HG03045 (cell line): Measurements from ENCODE around the gene TMEM150A.
A peak's percentile ranks its signal among the peaks of the same experiment; 100 is the strongest.
"Not testable (repeated sequence)": the region's sequence is repeated elsewhere in the genome, so short reads cannot be mapped to it uniquely, and the experiment has no call there.

Experiments
- ATAC-seq: cut with Tn5 transposase; IDR thresholded peaks from one replicate; pipeline ENCODE4 v1.9.1; 2021; ENCODE audit warnings: mild to moderate bottlenecking, moderate library complexity; ENCODE audit not compliant: unreplicated experiment

The TMEM150A gene

DNA sequence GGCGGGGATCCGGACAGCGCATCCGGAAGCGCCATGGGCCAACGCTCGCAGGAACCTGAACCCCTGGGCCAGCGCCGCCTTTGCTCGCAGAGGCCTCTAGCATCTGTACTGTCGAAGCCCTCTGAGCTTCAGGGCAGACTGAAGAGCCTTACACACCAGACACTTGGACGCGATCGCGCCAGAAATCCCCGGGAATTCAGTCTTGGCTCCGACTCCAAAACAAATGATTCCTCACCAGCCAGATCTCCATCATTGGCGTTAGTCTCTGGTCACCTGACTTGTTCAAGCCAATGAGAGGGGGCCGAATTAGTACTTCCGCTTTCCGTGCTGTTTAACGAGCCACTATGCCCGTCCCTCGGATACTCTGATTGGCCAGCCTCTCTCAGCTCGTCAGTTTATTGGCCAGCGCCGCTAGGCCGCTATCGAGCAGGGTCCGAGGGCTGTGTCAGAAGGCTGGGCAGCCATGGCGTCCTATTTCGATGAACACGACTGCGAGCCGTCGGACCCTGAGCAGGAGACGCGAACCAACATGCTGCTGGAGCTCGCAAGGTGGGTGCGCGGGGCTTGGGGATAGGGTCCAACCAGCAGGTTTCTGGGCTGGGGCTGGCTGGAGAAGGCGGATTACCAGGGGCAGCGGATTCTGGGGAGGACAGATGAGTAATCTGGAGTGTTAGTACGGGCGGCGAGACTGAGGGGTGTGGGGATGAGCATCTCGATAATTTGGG lies 7.0 kb downstream of the TMEM150A start, which contains the start of gene RNF181:
Gene RNF181 (plus strand): TSS at position 445 of the 725 bp plus-strand sequence. CDS start 19 bp downstream, at position 464.
- ATAC-seq: peak; percentile 98

DNA sequence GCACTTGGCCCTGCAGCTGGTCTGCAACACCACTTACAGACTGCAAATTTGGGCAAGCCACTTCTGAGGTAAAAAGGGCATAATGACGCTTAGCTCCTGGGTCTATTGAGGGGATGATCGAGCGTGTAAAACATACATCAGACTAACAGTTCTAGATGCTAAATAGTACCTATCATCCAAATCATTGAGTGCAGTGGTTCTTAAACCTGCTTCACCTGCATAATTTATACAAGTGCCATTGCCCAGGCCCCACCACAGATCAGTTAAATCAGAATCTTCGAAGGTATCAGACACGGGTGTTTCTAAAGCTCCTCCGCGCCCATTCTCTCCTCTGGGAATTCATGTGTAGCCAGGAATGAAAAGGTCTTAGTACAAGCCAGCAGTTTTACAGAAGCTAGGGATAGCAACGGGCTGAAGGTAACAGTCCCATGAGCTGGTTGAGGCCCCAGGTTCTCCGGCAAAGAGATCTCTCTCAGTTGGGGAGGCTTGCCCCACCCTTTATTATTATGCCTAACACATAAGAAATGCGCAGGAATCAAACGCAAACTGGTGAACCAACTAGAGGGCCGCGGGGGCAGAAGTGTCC lies 7.7 kb downstream of the TMEM150A start:
- ATAC-seq: no peak

DNA sequence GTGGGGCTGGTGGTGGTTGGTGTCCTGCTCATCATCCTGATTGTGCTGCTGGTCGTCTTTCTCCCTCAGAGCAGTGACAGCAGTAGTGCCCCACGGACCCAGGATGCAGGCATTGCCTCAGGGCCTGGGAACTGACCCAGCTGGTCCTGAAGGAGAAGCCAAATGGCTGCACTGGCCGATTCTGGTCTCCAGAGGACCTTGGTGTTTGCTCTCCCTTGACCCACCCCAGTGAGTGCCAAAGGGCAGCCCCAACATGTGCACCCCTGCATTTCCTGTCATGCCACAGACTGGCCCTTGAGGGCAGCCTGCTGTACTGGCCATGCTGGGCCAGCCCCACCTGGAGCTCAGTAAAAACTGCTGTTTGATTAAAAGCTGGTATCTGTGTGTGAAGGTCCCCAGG lies 9.5 kb downstream of the TMEM150A start:
- ATAC-seq: no peak

DNA sequence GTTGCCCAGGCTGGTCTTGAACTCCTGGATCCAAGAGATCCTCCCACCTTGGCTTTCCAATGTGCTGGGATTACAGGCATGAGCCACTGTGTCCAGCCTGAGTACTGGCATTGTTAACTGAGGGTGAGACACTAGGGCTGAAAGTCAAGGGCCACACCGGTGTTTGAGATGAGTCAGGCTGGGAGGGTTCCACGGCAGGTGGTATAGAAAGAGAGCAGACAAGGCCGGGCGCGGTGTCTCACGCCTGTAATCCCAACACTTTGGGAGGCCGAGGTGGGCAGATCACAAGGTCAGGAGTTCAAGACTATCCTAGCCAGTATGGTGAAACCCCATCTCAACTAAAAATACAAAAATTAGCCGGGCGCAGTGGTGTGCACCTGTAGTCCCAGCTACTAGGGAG lies 10.2 kb downstream of the TMEM150A start:
- not testable (repeated sequence) for ATAC-seq

DNA sequence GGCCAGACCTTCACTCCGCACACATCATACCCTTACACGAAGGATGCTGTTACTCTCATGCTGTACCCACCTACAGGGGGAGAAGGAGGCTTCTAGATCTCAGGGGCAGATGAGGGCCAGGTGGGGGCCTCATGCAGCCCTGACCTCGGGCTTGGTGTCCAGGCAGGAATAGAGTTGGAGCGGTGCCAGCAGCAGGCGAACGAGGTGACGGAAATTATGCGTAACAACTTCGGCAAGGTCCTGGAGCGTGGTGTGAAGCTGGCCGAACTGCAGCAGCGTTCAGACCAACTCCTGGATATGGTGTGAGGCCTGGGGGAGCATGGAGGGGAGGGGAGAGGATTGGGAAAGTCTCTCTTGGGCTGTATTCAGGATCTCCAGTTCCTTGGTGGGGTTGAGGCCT lies 10.9 kb downstream of the TMEM150A start:
- ATAC-seq: no peak

DNA sequence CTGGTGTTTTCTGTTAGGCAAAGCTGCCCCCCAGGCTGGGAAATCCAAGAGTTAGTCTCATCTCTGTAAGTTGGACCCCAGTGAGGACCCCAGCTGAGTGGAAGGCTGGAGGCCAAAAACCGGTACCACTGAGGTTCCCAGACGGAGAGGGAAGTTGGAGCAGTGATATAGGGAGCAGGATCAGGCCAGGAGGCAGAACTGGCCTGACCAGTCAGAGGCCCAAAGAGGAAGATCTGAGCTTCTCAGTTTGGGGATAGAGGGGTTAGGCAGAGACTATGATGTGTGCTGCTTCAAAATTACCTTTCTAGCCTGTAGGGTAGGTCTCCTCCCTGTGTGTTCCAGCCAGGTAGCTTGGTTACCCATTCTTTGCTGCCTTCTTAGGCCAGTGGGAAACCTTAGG lies 11.5 kb downstream of the TMEM150A start:
- ATAC-seq: no peak

DNA sequence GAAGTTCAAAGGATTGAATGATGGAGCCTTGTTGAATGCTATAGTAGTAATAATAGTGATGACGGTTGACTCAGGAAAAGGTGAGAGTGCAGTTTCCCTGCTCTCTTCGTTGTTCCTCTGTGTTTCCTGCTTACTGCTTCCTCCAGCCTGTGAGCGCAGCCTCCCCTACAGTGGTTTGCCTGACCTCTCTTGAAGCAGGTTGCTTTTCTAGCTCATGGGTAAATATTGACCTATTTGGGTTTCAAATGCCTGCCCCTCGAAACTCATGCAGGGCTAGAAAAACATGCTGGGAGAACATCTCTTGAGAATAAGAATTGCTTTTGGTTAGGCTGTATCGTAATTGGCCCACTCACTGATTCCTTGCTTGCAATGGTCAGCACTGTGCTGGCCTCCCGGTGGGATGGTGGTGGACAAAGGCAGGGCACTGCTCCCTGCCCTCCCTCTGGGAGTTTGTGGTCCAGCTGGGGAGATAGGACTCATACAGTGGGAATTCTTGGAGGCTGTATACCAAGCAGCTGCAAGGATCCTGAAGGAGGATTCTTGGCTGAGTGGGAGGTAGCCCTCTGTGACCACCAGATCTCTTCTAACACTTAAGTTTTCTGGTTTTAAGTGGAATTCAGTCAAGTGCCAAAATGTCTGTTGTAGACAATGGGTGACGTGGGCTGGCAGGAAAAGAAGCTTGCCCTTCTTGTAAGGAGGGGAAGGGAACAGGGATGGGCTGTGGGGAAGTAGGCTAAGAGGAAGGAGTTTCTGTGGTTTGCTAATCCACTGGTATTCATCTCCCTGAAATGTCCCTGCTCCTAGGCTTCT lies 12.3 kb downstream of the TMEM150A start:
- ATAC-seq: no peak

DNA sequence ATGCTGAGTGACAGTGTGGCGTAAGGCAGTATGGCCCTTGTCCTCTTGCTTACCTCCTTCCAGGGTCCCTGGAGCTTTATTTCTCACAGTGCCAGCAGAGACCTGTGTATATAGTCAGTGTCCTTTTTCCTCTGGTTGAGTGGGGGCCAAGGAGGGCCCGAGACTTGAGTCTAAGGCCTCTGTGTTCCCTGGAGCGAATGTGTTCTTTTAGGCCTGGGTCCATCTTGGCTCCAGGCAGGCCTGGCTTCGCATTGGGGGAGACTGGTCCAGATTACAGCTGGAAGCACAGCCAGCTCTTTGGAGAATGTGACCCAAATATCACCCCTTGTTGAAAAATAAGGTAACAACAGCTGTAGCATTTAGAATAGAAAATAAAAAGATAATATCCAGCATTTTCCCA lies 13.3 kb downstream of the TMEM150A start:
- no peak for ATAC-seq

DNA sequence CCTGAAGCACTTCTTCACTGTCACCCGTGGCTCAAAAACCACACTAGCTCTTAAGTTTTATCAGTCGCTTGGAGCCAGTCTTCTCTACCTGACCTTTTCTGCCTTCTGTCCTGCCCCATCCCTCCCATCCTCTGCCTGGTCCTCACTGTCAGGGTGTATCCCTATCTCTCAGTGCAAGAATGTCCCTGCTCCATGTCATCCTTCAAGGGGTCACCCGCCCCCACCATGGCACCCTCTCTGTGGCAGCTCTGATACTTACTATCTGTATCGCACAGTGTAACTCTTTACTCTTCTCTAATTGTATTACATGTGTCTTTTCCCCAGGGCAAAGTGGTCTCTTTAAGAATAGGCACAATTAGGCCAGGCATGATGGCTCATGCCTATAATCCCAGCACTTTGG lies 13.9 kb downstream of the TMEM150A start:
- no peak for ATAC-seq

DNA sequence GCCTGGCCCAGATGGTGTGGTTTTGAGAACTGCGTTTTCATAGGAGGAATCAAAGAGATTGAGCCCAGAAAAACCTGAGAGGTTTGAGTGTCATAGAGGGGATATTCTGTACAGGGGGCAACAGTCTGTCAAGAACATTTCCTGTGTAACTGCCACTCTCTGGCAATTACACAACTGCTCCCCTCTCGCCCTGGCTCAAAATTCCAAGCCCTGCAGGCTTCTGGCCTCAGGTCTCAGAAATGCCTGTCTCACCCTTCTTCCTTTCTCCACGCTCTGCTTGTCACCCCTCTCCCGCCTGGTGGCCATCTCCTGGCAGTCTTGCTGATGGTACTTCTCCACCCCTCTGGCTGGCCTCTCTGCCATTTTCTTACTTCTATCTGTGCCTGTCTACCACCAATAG lies 14.3 kb downstream of the TMEM150A start:
- no peak for ATAC-seq

DNA sequence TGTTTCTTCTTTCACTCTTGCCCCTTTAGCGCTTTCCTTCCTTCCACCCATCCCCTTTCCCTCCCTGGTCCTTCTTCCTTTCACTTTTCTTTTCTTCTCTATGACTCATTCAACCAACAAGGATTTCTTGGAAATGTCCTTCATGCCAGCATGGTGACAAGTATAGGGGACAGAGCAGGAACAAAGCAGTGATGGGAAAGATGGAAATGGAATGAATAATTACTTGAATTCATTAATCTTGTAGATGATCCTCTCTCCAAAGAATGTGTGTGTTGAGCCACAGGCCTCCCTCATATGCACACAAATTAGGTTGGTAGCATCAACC lies 16.8 kb downstream of the TMEM150A start:
- no peak for ATAC-seq

DNA sequence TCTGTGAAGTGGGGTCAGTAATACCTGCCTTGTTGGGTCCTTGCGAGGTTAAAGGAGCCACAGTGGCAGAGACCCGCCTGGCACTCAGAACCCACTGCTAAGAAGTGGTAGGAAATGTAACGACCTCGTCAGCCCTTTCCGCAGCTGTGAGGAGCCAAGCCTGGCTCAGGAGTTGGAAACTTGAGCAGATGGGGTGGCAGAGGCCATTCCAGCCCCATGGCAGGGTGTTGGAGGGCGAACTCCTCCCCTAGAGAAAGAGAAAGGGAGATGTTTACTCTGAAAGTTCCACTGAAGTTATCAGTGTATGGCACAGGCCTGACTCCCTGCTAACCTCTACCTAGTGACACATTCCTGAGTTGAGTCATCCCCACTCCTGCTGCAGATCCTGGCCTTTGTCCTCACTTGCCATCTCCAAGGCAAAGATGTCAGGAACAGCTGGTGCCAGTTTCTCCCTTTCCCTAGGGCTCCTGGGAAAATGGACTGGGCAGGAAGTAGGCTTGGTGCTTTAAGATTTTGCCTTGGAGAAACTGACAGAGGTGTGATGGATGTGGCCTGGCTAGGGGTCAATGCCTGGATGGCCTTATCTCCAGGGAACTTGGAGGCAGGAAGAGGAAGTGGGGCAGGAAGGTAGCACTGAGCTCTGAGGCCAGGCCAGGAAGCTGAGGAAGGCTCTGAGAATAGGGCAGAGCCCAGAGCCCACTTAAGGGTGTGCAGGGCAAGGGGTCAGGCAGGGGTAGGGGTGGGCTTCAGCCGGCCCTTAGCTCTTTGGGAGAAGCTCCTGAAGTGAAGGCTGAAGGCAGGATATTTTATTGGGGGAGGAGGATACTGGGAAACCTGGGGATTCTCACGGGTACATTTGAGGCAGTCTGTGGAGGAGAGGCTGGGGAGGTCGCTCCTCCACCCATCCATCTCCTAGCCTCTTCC lies 17.4 kb downstream of the TMEM150A start:
- peak; percentile 43 for ATAC-seq

DNA sequence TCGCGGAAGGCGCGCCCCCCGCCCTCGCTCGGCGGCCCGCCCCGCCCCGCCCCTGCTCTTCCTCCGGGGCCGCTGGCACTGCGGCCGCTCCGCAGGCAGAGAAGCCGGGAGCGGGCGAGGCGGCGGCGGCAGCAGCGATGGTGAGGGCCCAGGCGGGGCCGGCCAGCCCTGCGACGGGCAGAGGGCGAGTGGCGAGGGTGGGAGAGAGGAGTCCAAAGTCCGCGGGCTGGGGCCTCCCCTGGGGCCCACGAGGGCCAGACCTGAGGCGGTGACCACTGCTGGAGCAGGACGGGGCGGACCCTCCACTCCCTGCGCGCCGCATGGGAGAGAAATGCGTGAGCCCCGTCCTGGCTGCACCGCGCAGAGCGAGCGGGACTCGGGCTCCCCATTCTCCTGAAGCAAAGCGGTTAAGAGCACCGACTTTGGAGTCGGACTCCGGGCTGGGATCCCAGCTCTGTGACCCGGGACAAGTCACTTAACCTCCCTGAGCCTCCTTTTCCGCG lies 18.1 kb downstream of the TMEM150A start, which contains the start of gene VAMP5:
Gene VAMP5 (plus strand): TSS at position 78 of the 503 bp plus-strand sequence. CDS start 60 bp downstream, at position 138.
- peak; percentile 53 for ATAC-seq

DNA sequence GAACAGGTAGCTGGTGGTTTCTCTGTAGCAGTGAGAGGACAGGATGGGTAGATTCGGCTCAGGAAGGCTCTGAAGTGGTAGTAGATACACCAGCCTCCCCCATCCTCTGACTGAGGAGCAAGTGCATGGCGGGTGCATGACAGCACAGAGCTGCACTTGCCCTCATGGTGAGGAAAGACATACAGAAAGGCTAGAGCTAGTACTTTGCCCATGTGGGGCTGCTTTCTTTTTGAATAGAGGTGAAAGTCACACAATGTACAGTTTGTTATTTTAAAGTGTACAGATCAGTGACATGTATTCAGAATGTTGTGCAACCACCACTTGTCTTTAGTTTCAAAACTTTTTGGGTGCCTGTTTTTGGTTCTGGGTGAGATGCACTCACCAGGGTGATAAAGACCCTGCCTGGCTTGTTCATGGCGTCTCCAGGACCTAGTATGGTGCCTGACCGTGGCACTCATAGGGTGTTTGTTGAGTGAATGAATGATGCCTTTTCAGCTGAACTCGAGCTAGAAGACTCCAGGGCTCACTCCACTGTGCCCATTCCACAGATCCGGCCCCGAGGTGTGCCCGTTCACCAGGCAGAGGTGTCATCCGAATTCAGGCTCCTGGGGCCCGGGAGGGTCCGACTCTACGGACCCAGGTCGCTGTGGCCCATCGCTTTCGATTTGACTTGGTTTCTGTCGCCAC lies 18.7 kb downstream of the TMEM150A start:
- peak; percentile 2 for ATAC-seq

DNA sequence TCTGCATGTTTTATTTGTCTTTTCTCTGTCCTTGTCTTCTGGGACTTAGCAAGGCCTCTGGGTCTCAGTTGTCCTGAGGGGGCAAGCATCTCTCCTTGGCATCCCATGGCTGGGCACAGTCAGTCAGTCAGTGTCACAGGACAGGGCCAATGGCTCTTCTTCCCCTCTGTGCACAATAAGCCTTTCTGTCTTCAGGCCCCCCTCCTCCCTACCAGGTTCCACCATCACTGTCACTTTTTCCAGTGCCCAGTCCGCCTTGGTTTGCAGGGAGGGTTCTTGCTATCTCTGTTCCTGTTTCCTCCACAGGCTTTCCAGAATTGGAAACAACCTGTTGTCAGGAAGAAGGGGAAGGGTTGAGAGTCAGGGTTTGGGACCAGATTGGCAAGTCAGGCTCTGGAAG lies 20.0 kb downstream of the TMEM150A start:
- no peak for ATAC-seq

DNA sequence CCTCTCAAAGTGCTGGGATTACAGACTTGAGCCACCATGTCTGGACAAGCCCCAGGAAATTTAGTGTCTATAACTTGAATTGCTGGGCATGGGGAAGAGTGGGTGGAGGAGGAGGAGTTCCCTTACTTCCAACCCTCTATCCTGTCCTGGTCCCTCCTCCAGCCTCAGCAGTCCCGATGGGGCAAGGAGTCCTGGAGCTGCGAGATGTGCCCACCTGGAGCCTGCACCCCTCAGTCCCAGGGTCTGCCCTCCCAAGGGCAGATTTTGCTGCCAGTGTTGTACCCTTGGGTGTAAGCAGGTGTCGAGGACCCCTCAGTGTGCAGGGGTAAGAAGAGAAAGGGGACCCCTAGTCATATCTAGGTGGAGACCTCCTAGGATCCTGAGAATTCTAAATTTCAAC lies 22.3 kb downstream of the TMEM150A start:
- ATAC-seq: no peak

DNA sequence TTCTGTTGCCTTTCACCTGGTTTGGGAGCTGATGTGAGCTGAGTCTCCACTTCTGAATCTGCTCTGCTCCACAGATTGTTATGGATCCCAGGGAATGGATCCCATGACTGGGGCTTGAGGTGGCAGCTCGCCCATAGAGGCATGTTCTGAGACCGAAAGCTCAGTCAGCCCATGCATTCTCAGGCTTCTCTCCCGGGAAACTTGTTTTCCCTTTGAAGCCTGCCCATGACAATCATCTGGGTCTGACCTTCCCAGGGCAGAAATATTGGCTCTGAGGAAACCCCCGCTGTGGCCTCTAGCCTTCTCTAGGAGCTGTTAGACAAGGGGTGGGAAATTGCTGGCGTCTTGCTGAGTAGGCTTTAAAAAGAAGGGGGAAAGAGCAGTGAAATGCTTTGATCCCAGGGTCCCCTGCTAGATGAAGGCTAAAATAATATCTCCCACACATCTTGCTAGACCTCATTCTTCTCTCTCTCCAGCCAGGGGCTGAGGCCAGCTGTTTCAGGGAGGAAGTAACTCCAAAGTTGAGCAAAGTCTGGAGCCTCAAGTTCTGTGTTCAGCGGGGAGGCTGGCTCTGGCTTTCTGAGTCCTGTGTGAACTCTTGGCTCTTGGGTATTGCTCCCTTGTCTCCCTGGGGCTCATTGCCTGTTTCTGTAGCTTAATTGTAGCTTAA lies 23.1 kb downstream of the TMEM150A start:
- no peak for ATAC-seq

DNA sequence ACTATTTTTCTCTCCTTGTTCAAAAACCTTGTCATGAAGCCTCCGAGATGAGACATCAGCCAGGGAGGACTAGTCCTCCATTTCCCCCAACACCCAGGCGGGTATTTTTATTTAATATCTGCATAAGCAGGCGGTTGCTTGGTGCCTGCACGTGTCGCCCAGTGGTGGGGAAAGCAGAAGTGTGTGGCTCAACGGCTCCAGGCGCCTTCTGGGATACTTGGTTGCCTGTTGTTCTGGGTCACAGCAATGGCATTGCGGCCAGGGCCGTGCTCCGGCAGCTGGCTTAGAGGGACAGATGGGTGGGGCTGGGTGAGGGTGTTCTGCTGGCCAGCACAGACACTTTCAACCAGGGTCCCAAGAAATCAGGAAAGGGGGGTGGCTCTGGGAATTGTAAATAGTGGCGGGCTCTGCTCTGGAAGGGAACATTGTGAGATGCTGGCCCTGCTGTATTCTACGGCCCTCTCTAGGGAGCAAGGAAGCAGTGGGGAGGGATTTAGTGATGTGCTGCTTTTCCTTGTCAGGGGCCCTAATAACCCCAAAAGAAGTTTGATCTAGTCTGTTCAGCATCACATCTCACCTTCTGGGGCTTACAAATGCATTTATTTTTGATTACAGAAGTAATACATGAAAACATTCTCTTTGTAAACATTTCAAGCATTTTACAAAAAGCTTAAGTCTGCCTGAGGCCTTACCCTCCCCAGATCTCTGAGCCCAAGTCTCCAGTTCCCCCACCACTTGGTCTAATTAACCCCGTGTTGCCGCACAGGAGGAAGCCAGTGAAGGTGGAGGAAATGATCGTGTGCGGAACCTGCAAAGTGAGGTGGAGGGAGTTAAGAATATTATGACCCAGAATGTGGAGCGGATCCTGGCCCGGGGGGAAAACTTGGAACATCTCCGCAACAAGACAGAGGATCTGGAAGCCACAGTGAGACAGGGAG lies 24.0 kb downstream of the TMEM150A start:
- ATAC-seq: no peak
